Activated CD8-positive, alpha-beta T cell treated with anti-CD3 and anti-CD28 coated beads for 36 hours (primary cell): ENCODE data around the gene NEDD1. TPM values are rescaled to one million over a fixed set of nuclear protein-coding genes. Genes with fewer than 3 reads are reported as not detected.

Experiments used
- ATAC-seq: fragments of 200-7000 bp; cut with Tn5 transposase; one replicate; pipeline ENCODE4 v1.10.0; 2021; ENCODE audit warnings: mild to moderate bottlenecking, moderate library complexity
- CTCF ChIA-PET: fragments of 350-600 bp; sonication (Branson Sonifier 250); formaldehyde crosslinking; loops from one replicate; lab custom pipeline; 2021; ENCODE audit warnings: antibody characterized with exemption; lab: Charles Lee
- POLR2A ChIA-PET: fragments of 350-600 bp; sonication (Branson Sonifier 250); formaldehyde crosslinking; loops from one replicate; lab custom pipeline; 2021; ENCODE audit warnings: antibody characterized with exemption; lab: Charles Lee
- DNase-seq: peaks from one replicate; pipeline ENCODE4 v3.0.0-alpha.2; 2020
- H3K27ac Mint-ChIP-seq: one replicate; pipeline ENCODE4 v1.8.0; 2021; ENCODE audit warnings: mild to moderate bottlenecking, mixed read lengths
- H3K27me3 Mint-ChIP-seq: one replicate; pipeline ENCODE4 v1.8.0; 2021; ENCODE audit warnings: mixed read lengths
- H3K36me3 Mint-ChIP-seq: one replicate; pipeline ENCODE4 v1.8.0; 2021; ENCODE audit warnings: low read depth, mixed read lengths
- H3K4me1 Mint-ChIP-seq: one replicate; pipeline ENCODE4 v1.8.0; 2021; ENCODE audit warnings: low read depth, mixed read lengths
- H3K4me3 Mint-ChIP-seq: one replicate; pipeline ENCODE4 v1.8.0; 2021; ENCODE audit warnings: mild to moderate bottlenecking, moderate library complexity, mixed read lengths
- H3K9me3 Mint-ChIP-seq: one replicate; pipeline ENCODE4 v1.8.0; 2021; ENCODE audit warnings: mixed read lengths
- intact Hi-C: fragments of 100-400 bp; cut with micrococcal nuclease; formaldehyde crosslinking; loops from one replicate; pipeline ENCODE4 v1.10.0; 2022
- total RNA-seq, 2 experiments: library from RNA; stranded (reverse); gene quantifications; one replicate each; pipeline ENCODE4 v1.2.3, GENCODE V29; 2021
- TF ChIP-seq, protein P1 (sequence below): fragments of 200-600 bp; IDR thresholded peaks from one replicate; pipeline ENCODE4 v1.8.0; 2022; ENCODE audit warnings: antibody characterized with exemption, mild to moderate bottlenecking

The NEDD1 gene
- total RNA-seq, 2 experiments from 2014 or later: 49.5 to 54.1 TPM

DNA sequence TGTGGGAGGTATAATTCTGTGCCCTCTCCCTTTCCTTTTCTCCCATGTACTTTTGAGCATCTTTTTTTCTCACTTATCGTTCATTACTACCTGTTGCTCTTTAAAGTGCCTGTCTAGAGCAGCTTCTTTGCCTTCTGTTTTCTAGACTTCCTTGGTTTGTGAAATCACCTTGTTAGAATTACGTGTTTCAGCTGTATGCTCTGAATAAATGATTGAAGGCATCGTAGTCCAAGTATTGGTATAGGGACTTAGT, 1.3 kb downstream of the NEDD1 start:
- peaks cover 45% of the 10 kb centered on the region for H3K4me1 Mint-ChIP-seq
- intact Hi-C loops: no loop called here
- ATAC-seq (no peak), DNase-seq (no peak)
- H3K27me3 Mint-ChIP-seq: no peaks in the 10 kb centered on the region
- CTCF ChIA-PET: no interaction called here
- peak overlapping the region; percentile 96 for H3K27ac Mint-ChIP-seq
- POLR2A ChIA-PET: interaction anchor here (0.6 kb wide), 2 partner anchors 9 to 356 kb away, joined by 3 read pairs; no protein-coding TSS in a partner anchor
- TF ChIP-seq, protein P1, sequence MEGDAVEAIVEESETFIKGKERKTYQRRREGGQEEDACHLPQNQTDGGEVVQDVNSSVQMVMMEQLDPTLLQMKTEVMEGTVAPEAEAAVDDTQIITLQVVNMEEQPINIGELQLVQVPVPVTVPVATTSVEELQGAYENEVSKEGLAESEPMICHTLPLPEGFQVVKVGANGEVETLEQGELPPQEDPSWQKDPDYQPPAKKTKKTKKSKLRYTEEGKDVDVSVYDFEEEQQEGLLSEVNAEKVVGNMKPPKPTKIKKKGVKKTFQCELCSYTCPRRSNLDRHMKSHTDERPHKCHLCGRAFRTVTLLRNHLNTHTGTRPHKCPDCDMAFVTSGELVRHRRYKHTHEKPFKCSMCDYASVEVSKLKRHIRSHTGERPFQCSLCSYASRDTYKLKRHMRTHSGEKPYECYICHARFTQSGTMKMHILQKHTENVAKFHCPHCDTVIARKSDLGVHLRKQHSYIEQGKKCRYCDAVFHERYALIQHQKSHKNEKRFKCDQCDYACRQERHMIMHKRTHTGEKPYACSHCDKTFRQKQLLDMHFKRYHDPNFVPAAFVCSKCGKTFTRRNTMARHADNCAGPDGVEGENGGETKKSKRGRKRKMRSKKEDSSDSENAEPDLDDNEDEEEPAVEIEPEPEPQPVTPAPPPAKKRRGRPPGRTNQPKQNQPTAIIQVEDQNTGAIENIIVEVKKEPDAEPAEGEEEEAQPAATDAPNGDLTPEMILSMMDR: no peak
- no peaks in the 10 kb centered on the region for H3K9me3 Mint-ChIP-seq
- H3K4me3 Mint-ChIP-seq: peak overlapping the region; percentile 97
- H3K36me3 Mint-ChIP-seq: peaks cover 35% of the 10 kb centered on the region

DNA sequence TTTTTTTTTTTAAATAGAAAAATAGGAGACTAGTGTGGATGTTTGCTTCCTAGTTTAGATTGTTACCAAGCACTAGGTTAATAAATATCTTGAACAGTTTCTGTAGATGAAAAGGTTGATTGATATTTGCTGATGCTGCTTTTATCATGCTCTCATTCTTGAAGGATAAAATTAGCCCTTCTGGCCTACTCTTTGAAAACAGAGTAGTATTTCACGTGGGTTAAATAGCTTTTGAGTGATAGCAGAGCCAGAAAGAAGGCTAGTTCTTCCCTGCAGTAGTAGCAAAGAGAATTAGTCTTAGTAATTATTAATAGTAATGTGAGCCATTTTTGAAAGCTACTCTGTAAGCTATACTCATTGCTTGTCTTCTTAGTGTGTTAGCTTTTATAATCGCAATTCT, 5.2 kb downstream of the NEDD1 start:
- ChIA-PET CTCF (interaction anchor here (1.3 kb wide), 1 partner anchor 74 kb away, joined by 3 read pairs; no protein-coding TSS in a partner anchor), POLR2A (no interaction called here)
- H3K27ac Mint-ChIP-seq: no peak overlapping the region
- peaks cover 56% of the 10 kb centered on the region for H3K4me1 Mint-ChIP-seq
- DNase-seq (no peak), ATAC-seq (no peak)
- TF ChIP-seq, protein P1: no peak
- H3K36me3 Mint-ChIP-seq: peaks cover 60% of the 10 kb centered on the region
- H3K4me3 Mint-ChIP-seq: no peak overlapping the region
- H3K27me3 Mint-ChIP-seq: no peaks in the 10 kb centered on the region
- intact Hi-C loops: no loop called here
- peaks cover 4% of the 10 kb centered on the region for H3K9me3 Mint-ChIP-seq

DNA sequence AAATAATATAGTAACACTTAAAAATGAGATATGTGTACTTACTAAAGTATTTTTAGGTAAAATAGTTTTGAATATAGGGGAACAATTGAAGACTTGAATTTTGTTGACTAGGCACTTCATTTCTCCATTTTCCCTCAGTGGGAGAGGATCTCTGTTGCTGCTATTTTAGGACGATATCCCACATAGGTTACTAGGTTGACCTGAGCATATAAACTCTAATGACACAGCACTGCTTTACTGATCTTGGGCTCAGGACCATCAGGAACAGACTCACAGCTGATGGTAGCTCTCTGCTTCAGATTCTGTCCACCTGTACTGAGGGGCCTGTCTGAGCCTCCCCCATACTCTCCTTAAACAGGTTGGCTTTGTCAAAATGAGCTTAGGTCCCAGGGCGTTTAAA, 5.9 kb downstream of the NEDD1 start:
- POLR2A ChIA-PET: interaction anchor here (0.6 kb wide), 1 partner anchor 22 kb away, joined by 3 read pairs; no protein-coding TSS in a partner anchor
- DNase-seq (no peak), ATAC-seq (no peak)
- Mint-ChIP-seq H3K36me3 (peaks cover 54% of the 10 kb centered on the region), H3K27ac (no peak overlapping the region), H3K27me3 (no peaks in the 10 kb centered on the region), H3K9me3 (peaks cover 4% of the 10 kb centered on the region), H3K4me3 (no peak overlapping the region), H3K4me1 (peaks cover 53% of the 10 kb centered on the region)
- TF ChIP-seq, protein P1: no peak
- CTCF ChIA-PET: interaction anchor here (1.1 to 1.3 kb wide), 2 partner anchors 13 to 74 kb away, joined by 3 to 4 read pairs; no protein-coding TSS in a partner anchor
- intact Hi-C loops: no loop called here

GRCh38 chr12:96919510-96920210, 12.6 kb downstream of the NEDD1 start:
- DNase-seq (no peak), ATAC-seq (no peak)
- Mint-ChIP-seq H3K9me3 (peaks cover 4% of the 10 kb centered on the region), H3K27ac (no peak overlapping the region), H3K4me3 (no peak overlapping the region), H3K36me3 (peaks cover 52% of the 10 kb centered on the region), H3K27me3 (no peaks in the 10 kb centered on the region), H3K4me1 (peaks cover 21% of the 10 kb centered on the region)
- ChIA-PET CTCF (no interaction called here), POLR2A (no interaction called here)
- TF ChIP-seq, protein P1: no peak
- intact Hi-C loops: no loop called here

GRCh38 chr12:96948782-96949181, 41.7 kb downstream of the NEDD1 start:
- Mint-ChIP-seq H3K4me3 (no peak overlapping the region), H3K4me1 (no peaks in the 10 kb centered on the region), H3K36me3 (peaks cover 57% of the 10 kb centered on the region), H3K27me3 (no peaks in the 10 kb centered on the region), H3K9me3 (no peaks in the 10 kb centered on the region), H3K27ac (no peak overlapping the region)
- TF ChIP-seq, protein P1: no peak
- CTCF ChIA-PET: interaction anchor here (0.8 kb wide), 1 partner anchor 36 kb away, joined by 3 read pairs; no protein-coding TSS in a partner anchor
- POLR2A ChIA-PET: no interaction called here
- intact Hi-C loops: no loop called here
- DNase-seq (no peak), ATAC-seq (no peak)
